Adrenal gland (tissue), 12 donors: ENCODE results near the gene SLC5A6. TPM values are rescaled to one million over a fixed set of nuclear protein-coding genes. Genes with fewer than 3 reads are reported as not detected.

ENCODE experiments used
- DNase-seq, 7 donors: peaks; one replicate each; pipeline ENCODE4 v3.0.0-alpha.2; 2019 to 2020
- H3K27ac ChIP-seq, 5 donors: fragments of 200-600 bp; sonication (generic) in 4 of 5; 1 replicate in 3 of 5; 2 replicates in 2 of 5; pipeline versions ENCODE4 v1.5.1 to v1.8.0; 2016 to 2020; ENCODE audit warnings: mild to moderate bottlenecking in 1 of 5
- H3K27me3 ChIP-seq: fragments of 200-600 bp; 2 replicates; pipeline ENCODE4 v1.8.0; 2021
- H3K36me3 ChIP-seq, 2 donors: fragments of 200-600 bp; replicated peaks in 1 of 2; 1 replicate in 1 of 2; 2 replicates in 1 of 2; pipeline versions ENCODE4 v1.5.1 to v1.8.0; 2018 to 2022
- H3K4me1 ChIP-seq, 2 donors: fragments of 200-600 bp; replicated peaks in 1 of 2; 1 replicate in 1 of 2; 2 replicates in 1 of 2; pipeline versions ENCODE4 v1.5.1 to v1.8.0; 2018 to 2021
- H3K4me3 ChIP-seq, 4 donors: fragments of 200-600 bp; sonication (generic) in 3 of 4; one replicate each; pipeline ENCODE4 v1.5.1; 2016 to 2018
- H3K9me3 ChIP-seq, 3 donors: fragments of 200-600 bp; sonication (generic) in 1 of 3; replicated peaks in 1 of 3; 1 replicate in 2 of 3; 2 replicates in 1 of 3; pipeline versions ENCODE4 v1.5.1 to v1.8.0; 2016 to 2021
- CTCF ChIP-seq, 6 experiments: fragments of 450-650 bp in 4 of 6; fragments of 200-600 bp in 2 of 6; sonication (generic) in 1 of 6; IDR thresholded peaks; 1 replicate in 5 of 6; 2 replicates in 1 of 6; pipeline versions ENCODE4 v1.5.1 to v1.8.0; 2016 to 2021; ENCODE audit warnings: antibody characterized with exemption in 6 of 6, mild to moderate bottlenecking in 2 of 6, moderate library complexity in 1 of 6
- POLR2A ChIP-seq, 2 donors: fragments of 450-650 bp; IDR thresholded peaks; one replicate each; pipeline ENCODE4 v1.6.1; 2017; ENCODE audit warnings: antibody characterized with exemption in 2 of 2, mild to moderate bottlenecking in 2 of 2, moderate library complexity in 1 of 2
- WGBS, 4 donors: extraction: QIAGEN DNeasy Blood & Tissue Kit in 2 of 4; methylation state at CpG; one replicate each; pipeline versions ENCODE4 v1.1.5 to v1.1.7; 2013 to 2017; 5-methylcytosine and 5-hydroxymethylcytosine counted together
- intact Hi-C, 2 donors: fragments of 100-400 bp; cut with DNase I; formaldehyde crosslinking; loops; one replicate each; pipeline versions ENCODE4 v1.14.1 to v1.15.0; 2022 to 2023
- polyA plus RNA-seq, 3 donors: library from polyadenylated mRNA; stranded (reverse); fragments of 200-250 nt in 2 of 3; fragments of 350-450 nt in 1 of 3; fragmentation: Illumina TruSeq in 1 of 3; extraction: RNeasy Lipid Tissue Mini Kit (QIAGEN cat#74804) in 1 of 3; gene quantifications; one replicate each; pipeline ENCODE4 v1.2.3, GENCODE V29; 2013 to 2014
- total RNA-seq, 9 donors: library from RNA; depleted of rRNA in 4 of 9; stranded (reverse); fragments of >200 nt in 4 of 9; fragments of 120-200 nt in 1 of 9; fragmentation: NEBNext Ultra II Directional in 1 of 9; extraction: Animal tissue kit (Norgen Biotek cat#: 25700) in 1 of 9; gene quantifications; one replicate each; pipeline versions ENCODE4 v1.1.0 to v1.2.4, GENCODE V29; 2013 to 2023
- donor health status: healthy with polysubstance abuse.
- donor health status: Bipolar disorder and iron deficiency.
- donor health status: DM: yes; HTN: yes; CAD: no.
- donor health status: DM: no; HTN: no; CAD: no.
- donor health status: DM: no; HTN: no; CAD: no.
- donor health status: DM: yes; HTN: yes; CAD: no.

The SLC5A6 gene
- total and polyA plus RNA-seq, 12 donors = 13.5 to 35.0 (median 18.3) TPM

DNA sequence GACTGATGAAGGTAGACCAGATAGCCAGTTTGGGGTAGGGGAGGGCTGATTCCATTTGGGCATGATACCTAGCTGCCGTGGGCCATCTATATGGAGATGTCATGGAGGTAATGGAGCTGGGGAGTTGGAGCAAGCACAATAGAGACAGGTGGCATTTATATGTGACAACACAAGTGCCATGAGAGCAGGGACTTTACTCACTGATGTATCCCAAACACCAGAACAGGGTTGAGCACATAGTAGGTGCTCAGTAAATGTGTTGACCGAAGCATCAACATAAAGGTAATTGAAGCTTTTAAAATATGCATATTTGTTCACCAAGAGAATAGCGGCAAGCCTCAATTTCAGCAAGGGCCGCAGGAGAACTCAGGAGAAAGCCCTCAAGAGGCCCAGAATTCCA lies 35.8 kb upstream of the SLC5A6 start:
- DNase-seq = no peak
- Histone ChIP-seq H3K9me3 (no peaks in the 10 kb centered on the region), H3K27me3 (no peaks in the 10 kb centered on the region), H3K4me1 (peaks cover 6 to 8% of the 10 kb centered on the region in 2 donors), H3K36me3 (peaks cover 0 to 17% of the 10 kb centered on the region in 2 donors), H3K27ac (no peak overlapping the region), H3K4me3 (no peak overlapping the region)
- intact Hi-C loops = loop anchor here in 1 of 2 donors (10.0 kb wide), 1 partner anchor 57 kb away; the partner anchor contains the start of gene UCN
- TF ChIP-seq CTCF (IDR thresholded peaks at IDR 0.05) (no peak), POLR2A (IDR thresholded peaks at IDR 0.05) (no peak)
- 69 to 88% (median 79%) methylated on average over 4 of the region's 4 CpGs for WGBS, 4 donors

DNA sequence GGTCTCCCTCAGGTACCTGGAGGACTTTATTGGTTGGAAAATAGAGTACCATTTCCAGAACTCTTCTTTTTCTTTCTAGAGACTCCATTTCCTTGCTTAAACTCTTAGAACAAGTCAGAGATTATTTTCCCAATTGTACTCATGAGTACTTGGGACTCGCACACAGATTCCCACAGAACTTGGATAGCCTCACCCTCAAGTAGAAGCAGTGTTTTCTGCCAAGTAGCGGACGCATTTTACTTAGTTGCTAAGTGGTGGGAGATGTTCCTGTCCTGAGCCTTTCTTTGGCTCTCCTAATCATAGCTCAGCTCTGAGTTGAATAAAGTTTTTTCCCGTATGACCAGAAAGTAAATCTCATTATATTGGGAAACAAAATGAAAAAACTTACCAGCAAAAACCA lies 33.6 kb upstream of the SLC5A6 start:
- no peak overlapping the region for H3K27ac ChIP-seq
- H3K27me3 ChIP-seq = no peaks in the 10 kb centered on the region
- TF ChIP-seq POLR2A (IDR thresholded peaks at IDR 0.05) (no peak), CTCF (IDR thresholded peaks at IDR 0.05) (no peak)
- peaks cover 0 to 40% of the 10 kb centered on the region in 2 donors for H3K36me3 ChIP-seq
- peaks cover 6 to 8% of the 10 kb centered on the region in 2 donors for H3K4me1 ChIP-seq
- intact Hi-C loops = loop anchor here in 1 of 2 donors (10.0 kb wide), 1 partner anchor 59 kb away; the partner anchor contains the start of gene UCN
- no peaks in the 10 kb centered on the region for H3K9me3 ChIP-seq
- no peak overlapping the region for H3K4me3 ChIP-seq
- 81 to 84% (median 83%) methylated on average over 4 of the region's 4 CpGs for WGBS, 4 donors
- DNase-seq = no peak

DNA sequence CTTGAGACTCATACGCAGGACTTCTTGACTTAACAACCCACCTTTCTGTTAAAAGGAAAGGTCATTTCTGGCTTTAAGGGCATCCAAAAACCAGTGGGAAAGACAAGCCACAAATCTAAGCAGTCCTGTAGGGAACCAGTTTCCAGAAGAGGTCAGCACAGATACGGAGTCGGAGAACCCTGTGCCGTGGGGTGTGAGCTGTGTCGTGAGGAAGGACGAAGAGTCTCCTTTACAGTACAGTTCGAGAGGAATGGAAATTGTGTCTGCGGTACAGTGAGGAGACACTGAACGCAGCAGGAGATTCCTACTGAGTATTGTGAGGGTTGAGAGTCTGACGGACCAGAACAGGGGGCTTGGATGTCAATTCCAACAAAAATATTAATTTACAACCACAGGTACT lies 33.0 kb upstream of the SLC5A6 start:
- no peak for DNase-seq
- 73 to 80% (median 77%) methylated on average over 10 of the region's 10 CpGs for WGBS, 4 donors
- TF ChIP-seq POLR2A (IDR thresholded peaks at IDR 0.05) (no peak), CTCF (IDR thresholded peaks at IDR 0.05) (no peak)
- H3K4me1 ChIP-seq = peaks cover 4 to 5% of the 10 kb centered on the region in 2 donors
- H3K4me3 ChIP-seq = no peak overlapping the region
- intact Hi-C loops = loop anchor here in 1 of 2 donors (10.0 kb wide), 1 partner anchor 60 kb away; the partner anchor contains the start of gene UCN
- H3K36me3 ChIP-seq = peaks cover 0 to 45% of the 10 kb centered on the region in 2 donors
- no peaks in the 10 kb centered on the region for H3K9me3 ChIP-seq
- H3K27me3 ChIP-seq = no peaks in the 10 kb centered on the region
- no peak overlapping the region for H3K27ac ChIP-seq

- DNase-seq = no peak
Observed at GRCh38 chr2:27243391-27244130, 31.5 kb upstream of the SLC5A6 start.

More at GRCh38 chr2:27243391-27244130, 31.5 kb upstream of the SLC5A6 start:
- Histone ChIP-seq H3K36me3 (peaks cover 0 to 59% of the 10 kb centered on the region in 2 donors), H3K4me3 (no peak overlapping the region), H3K9me3 (no peaks in the 10 kb centered on the region), H3K27me3 (no peaks in the 10 kb centered on the region), H3K27ac (no peak overlapping the region), H3K4me1 (no peaks in the 10 kb centered on the region)
- 87 to 96% (median 93%) methylated on average over 12 to 19 of the region's 19 CpGs for WGBS, 4 donors
- TF ChIP-seq POLR2A (IDR thresholded peaks at IDR 0.05) (no peak), CTCF (IDR thresholded peaks at IDR 0.05) (no peak)
- intact Hi-C loops = loop anchor here in 1 of 2 donors (10.0 kb wide), 1 partner anchor 61 kb away; the partner anchor contains the start of gene UCN
